ENCODE data around the gene ZNF564.
"Not testable (repeated sequence)": the region's sequence is repeated elsewhere in the genome, so short reads cannot be mapped to it uniquely, and the experiment has no call there.

Gene ZNF564

DNA sequence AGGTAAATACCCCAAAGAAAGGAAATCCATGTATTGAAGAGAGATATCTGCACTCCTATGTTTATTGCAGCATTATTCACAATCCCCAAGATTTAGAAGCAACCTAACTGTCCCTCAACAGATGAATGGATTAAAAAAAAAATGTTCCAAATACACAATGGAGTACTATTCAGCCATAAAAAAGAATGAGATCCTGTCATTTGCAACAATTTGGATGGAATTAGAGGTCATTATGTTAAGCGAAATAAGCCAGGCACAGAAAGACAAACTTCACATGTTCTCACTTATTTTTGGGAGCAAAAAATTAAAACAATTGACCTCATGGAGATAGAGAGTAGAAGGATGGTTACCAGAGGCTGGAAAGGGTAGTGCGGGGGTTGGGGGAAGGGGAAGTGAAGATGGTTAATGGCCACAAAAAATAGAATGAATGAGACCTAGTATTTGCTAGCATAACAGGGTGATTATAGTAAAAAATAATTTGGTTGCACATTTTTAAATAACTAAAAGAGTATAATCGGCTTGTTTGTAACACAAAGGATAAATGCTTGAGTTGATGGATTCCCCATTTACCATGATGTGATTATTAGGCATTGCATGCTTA is 56.9 kb downstream of the ZNF564 start:
- Histone ChIP-seq H3K9ac (ENCODE audit: low read length) (peak overlapping the region; percentile 59), H3K9me3 (ENCODE audit: control insufficient read depth, low read length) (no peaks in the 10 kb centered on the region)

DNA sequence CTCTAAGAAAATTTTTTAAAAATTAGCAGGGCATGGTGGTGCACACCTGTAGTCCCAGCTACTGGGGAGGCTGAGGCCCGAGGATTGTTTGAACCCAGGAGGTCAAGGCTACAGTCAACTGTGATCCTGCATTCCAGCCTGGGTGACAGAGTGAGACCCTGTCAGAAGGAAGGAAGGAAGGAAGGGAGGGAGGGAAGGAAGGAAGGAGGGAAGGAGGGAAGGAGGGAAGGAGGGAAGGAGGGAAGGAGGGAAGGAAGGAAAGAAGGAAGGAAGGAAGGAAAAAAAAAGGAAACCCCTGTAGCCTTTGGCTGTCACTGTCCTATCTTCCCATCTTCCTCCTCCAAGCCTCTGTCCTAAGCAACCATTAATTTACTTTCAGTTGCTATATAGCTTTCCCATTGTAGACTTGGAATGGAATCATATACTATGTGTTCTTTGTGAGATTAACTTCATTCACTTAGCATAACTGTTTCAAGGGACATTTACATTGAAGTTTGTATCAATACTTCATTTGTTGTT is 65.0 kb downstream of the ZNF564 start:
- not testable (repeated sequence) for H3K9me3 ChIP-seq (ENCODE audit: control insufficient read depth, low read length); H3K36me3 ChIP-seq (ENCODE audit: control insufficient read depth, insufficient read depth, low read length); H3K27me3 ChIP-seq (ENCODE audit: control insufficient read depth, insufficient read depth, low read length); H3K4me1 ChIP-seq (ENCODE audit: control insufficient read depth, insufficient read depth, low read length); H3K4me3 ChIP-seq (ENCODE audit: low read length); H3K9ac ChIP-seq (ENCODE audit: low read length)

More for the DNA sequence above, 56.9 kb downstream of the ZNF564 start:
- Histone ChIP-seq H3K4me3 (ENCODE audit: low read length) (peak overlapping the region; percentile 34), H3K4me1 (ENCODE audit: control insufficient read depth, insufficient read depth, low read length) (peaks cover 7% of the 10 kb centered on the region), H3K36me3 (ENCODE audit: control insufficient read depth, insufficient read depth, low read length) (no peaks in the 10 kb centered on the region), H3K27me3 (ENCODE audit: control insufficient read depth, insufficient read depth, low read length) (no peaks in the 10 kb centered on the region)

DNA sequence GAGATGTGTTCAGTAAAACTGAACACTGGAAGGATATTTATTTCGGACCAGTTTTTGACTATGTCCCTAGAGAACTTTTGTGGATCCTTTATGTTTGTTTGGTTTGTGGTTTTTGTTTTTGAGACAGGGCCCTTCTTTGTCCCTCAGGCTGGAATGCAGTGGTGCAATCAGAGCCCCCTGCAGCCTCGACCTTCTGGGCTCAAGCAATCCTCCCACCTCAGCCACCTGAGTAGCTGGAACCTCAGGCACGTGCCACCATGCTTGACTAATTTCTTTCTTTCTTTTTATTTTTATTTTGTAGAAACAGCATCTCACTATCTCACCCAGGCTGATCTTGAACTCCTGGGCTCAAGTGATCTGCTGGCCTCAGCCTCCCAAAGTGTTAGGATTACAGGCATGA is 65.7 kb downstream of the ZNF564 start:
- Histone ChIP-seq H3K4me3 (ENCODE audit: low read length) (no peak overlapping the region), H3K36me3 (ENCODE audit: control insufficient read depth, insufficient read depth, low read length) (no peaks in the 10 kb centered on the region), H3K9ac (ENCODE audit: low read length) (no peak overlapping the region), H3K9me3 (ENCODE audit: control insufficient read depth, low read length) (no peaks in the 10 kb centered on the region), H3K27me3 (ENCODE audit: control insufficient read depth, insufficient read depth, low read length) (no peaks in the 10 kb centered on the region), H3K4me1 (ENCODE audit: control insufficient read depth, insufficient read depth, low read length) (peaks cover 5% of the 10 kb centered on the region)

DNA sequence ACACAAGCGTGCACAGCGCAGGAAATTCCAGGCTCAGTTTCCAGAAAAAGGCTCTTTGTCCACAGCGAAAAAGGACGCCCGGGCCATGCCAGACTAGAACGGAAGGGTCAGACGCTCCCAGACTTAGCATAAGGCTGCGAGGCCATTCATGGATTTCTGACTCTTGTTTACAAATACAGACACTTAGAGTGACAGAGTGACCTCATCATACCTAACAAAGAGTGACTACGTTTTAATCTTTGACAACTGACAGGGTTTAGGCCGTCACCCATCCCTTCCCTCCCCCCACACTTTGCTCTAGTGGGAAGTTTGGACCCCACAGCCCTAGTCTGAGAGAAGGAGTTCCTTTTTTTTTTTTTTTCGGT is 66.2 kb downstream of the ZNF564 start:
- H3K36me3 ChIP-seq (ENCODE audit: control insufficient read depth, insufficient read depth, low read length), result no peaks in the 10 kb centered on the region
- peak overlapping the region; percentile 97 for H3K4me3 ChIP-seq (ENCODE audit: low read length)
- no peaks in the 10 kb centered on the region for H3K27me3 ChIP-seq (ENCODE audit: control insufficient read depth, insufficient read depth, low read length)
- H3K4me1 ChIP-seq (ENCODE audit: control insufficient read depth, insufficient read depth, low read length), result peaks cover 5% of the 10 kb centered on the region
- H3K9ac ChIP-seq (ENCODE audit: low read length), result peak overlapping the region; percentile 94
- H3K9me3 ChIP-seq (ENCODE audit: control insufficient read depth, low read length), result no peaks in the 10 kb centered on the region

DNA sequence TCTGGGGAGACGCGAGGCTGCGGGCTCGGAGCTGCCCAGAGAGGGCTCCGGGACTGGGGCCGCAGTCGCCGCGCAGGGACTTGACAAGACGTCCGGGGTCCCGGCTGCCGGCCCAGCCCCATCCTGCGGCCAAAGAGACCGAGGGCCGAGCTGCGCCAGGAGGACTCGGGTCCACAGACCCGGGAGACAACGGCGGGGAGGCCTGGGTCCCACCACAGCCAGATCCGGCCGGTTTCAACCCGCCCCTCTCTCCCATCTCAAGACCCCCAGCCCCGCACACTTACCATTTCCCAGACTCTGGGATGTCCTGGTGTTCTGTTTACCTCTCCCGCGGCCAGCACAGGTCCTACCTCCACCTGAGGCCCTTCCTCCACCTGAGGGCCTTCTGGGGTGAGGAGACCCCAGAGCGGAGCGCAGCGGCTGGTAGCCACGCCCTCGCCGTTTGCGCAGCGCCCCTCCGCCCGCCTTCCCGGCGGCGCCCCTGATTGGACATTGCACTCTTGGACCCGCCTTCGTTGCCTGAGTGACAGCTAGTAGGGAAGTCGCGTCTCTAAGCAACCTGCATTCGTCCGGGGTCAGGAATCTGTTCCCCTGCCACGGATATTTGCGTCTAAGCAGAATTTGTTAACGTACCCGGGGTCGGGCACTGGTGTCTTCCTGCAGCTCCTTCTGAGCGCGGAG is 66.8 kb downstream of the ZNF564 start, which contains the start of gene ZNF709:
Gene ZNF709, minus strand, starts transcription at position 446 of the 681 bp plus-strand sequence. Its CDS starts 159 bp downstream, at position 287.
- no peaks in the 10 kb centered on the region for H3K9me3 ChIP-seq (ENCODE audit: control insufficient read depth, low read length)
- peak within 1 kb of the TSS; percentile 97 for H3K4me3 ChIP-seq (ENCODE audit: low read length)
- H3K4me1 ChIP-seq (ENCODE audit: control insufficient read depth, insufficient read depth, low read length), result peaks cover 5% of the 10 kb centered on the region
- H3K36me3 ChIP-seq (ENCODE audit: control insufficient read depth, insufficient read depth, low read length), result no peaks in the 10 kb centered on the region
- peak within 1 kb of the TSS; percentile 94 for H3K9ac ChIP-seq (ENCODE audit: low read length)
- no peaks in the 10 kb centered on the region for H3K27me3 ChIP-seq (ENCODE audit: control insufficient read depth, insufficient read depth, low read length)

DNA sequence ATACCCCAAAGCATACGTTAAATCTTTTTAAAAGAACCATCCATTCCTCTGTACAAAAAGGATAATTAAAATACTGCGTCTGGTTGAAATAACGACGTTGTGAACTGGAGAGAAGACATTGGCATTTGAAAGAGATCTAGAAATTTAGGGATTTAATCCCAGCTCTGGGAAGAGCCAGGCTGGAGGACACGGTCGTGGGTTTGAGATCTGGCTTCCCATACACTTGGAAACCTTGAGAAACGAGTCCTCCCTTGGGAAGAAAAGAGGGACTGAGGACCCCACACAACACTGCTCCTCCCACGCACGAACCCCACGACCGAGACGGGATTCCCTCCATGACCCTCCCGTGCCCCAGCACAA is 67.3 kb downstream of the ZNF564 start:
- no peaks in the 10 kb centered on the region for H3K27me3 ChIP-seq (ENCODE audit: control insufficient read depth, insufficient read depth, low read length)

DNA sequence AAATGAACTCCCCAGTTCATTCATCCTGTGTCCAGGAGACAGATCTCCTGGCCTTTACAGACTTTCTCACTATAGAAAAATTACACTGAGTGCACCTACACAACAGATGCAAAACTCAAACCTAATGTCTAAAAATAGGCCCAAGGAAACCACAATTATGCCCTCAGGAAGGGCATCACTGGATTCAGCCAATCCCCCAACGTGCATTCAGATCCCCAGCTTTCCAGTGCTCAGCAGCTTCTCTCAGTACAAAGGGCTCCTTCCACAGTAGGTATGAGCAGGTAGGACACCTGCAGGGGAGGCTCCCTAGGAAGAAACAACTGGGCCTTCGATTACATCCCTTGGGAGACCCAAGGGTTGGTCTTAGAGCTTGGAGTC is 68.8 kb downstream of the ZNF564 start:
- no peaks in the 10 kb centered on the region for H3K9me3 ChIP-seq (ENCODE audit: control insufficient read depth, low read length)
- no peaks in the 10 kb centered on the region for H3K27me3 ChIP-seq (ENCODE audit: control insufficient read depth, insufficient read depth, low read length)
- no peak overlapping the region for H3K4me3 ChIP-seq (ENCODE audit: low read length)
- H3K4me1 ChIP-seq (ENCODE audit: control insufficient read depth, insufficient read depth, low read length), result peaks cover 5% of the 10 kb centered on the region
- no peaks in the 10 kb centered on the region for H3K36me3 ChIP-seq (ENCODE audit: control insufficient read depth, insufficient read depth, low read length)
- no peak overlapping the region for H3K9ac ChIP-seq (ENCODE audit: low read length)

More for the DNA sequence above, 67.3 kb downstream of the ZNF564 start:
- Histone ChIP-seq H3K4me1 (ENCODE audit: control insufficient read depth, insufficient read depth, low read length) (peaks cover 5% of the 10 kb centered on the region), H3K9me3 (ENCODE audit: control insufficient read depth, low read length) (no peaks in the 10 kb centered on the region), H3K36me3 (ENCODE audit: control insufficient read depth, insufficient read depth, low read length) (no peaks in the 10 kb centered on the region), H3K9ac (ENCODE audit: low read length) (peak overlapping the region; percentile 94), H3K4me3 (ENCODE audit: low read length) (peak overlapping the region; percentile 97)

DNA sequence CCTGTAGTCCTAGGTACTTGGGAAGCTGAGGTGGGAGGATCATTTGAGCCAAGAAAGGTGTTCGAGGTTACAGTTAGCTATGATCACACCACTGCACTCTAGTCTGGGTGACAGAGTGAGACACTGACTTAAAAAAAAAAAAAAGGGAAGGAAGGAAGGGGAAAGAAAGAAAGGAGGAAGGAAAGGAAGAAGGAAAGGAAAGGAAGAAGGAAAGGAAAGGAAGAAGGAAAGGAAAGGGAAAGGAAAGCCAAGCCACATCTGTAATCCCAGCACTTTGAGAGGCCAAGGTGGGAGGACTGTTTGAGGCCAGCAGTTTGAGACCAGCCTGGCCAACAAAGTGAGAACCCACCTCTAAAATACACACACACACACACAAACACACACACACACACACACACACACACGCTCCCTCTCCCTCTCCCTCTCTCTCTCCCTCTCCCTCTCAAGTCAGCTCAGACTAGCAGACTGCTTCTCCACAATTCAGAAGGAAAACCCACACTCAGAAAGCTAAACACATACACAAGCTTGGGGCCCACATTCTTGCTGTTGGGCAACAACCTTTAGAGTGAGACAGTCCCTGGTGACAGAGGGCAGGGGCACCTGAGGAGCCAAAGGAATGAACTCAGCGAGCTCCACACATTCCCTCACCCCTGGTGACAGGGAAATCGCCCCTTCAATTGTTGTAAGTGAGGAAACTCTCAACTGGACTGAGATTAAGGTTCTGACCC is 69.3 kb downstream of the ZNF564 start:
- no peaks in the 10 kb centered on the region for H3K9me3 ChIP-seq (ENCODE audit: control insufficient read depth, low read length)
- no peak overlapping the region for H3K4me3 ChIP-seq (ENCODE audit: low read length)

DNA sequence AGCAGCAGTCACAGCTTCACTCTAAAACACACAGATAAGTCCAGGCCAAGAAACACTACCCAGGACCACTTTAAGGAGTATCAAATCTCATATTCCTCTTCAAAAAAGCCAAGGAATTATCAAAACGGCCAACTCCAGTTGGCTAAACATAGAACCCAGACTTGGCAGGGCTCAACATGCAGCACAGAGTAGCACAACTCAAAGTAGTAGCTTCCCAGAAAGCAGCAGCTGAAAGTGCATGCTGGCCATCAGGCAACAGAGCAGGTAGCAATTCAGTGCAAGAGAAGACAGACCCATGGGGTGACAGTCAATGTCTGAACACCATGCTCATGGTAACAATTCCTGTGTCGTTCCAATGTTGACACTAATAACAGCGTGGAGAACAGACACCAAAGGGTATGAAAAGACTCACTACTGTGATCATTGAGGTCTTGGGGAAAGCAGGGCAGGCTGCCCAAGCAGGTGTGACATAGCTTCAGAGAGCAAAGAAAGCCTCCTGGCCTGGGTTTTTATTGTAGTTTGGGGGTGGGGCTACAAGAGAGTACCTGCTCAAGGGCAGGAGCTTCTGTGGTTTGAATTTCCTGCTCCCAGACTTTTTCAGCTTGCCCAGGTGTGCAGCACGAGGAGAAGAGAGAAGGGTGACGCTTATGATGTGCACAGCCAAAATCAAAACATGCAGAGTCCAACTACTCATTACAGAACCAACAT is 72.9 kb downstream of the ZNF564 start:
- H3K9ac ChIP-seq (ENCODE audit: low read length), result no peak overlapping the region
- H3K27me3 ChIP-seq (ENCODE audit: control insufficient read depth, insufficient read depth, low read length), result no peaks in the 10 kb centered on the region
- no peaks in the 10 kb centered on the region for H3K9me3 ChIP-seq (ENCODE audit: control insufficient read depth, low read length)

More for the DNA sequence above, 69.3 kb downstream of the ZNF564 start:
- Histone ChIP-seq H3K9ac (ENCODE audit: low read length) (no peak overlapping the region), H3K27me3 (ENCODE audit: control insufficient read depth, insufficient read depth, low read length) (no peaks in the 10 kb centered on the region), H3K36me3 (ENCODE audit: control insufficient read depth, insufficient read depth, low read length) (no peaks in the 10 kb centered on the region), H3K4me1 (ENCODE audit: control insufficient read depth, insufficient read depth, low read length) (peaks cover 5% of the 10 kb centered on the region)

More for the DNA sequence above, 72.9 kb downstream of the ZNF564 start:
- Histone ChIP-seq H3K4me3 (ENCODE audit: low read length) (no peak overlapping the region), H3K36me3 (ENCODE audit: control insufficient read depth, insufficient read depth, low read length) (no peaks in the 10 kb centered on the region), H3K4me1 (ENCODE audit: control insufficient read depth, insufficient read depth, low read length) (no peaks in the 10 kb centered on the region)
